ENCODE data around the gene ZSCAN21.

- no peak for TF ChIP-seq CTCF (IDR thresholded peaks at IDR 0.05; ENCODE audit: low read depth, low read length)
- no peak for TF ChIP-seq POLR2A (IDR thresholded peaks at IDR 0.05; ENCODE audit: extremely low read depth, insufficient read length)
- no peak for TF ChIP-seq MAX (IDR thresholded peaks at IDR 0.05; ENCODE audit: low read depth, low read length)
- TF ChIP-seq MYC (IDR thresholded peaks at IDR 0.05; ENCODE audit: low read depth, low read length): no peak
These were observed 53.6 kb downstream of the ZSCAN21 start for GRCh38 chr7:100102950-100103840.

Measured in NB4 (cell line).